HTR-8/SVneo (cell line): Measurements from ENCODE around the gene GLI3.

Experiments used
- DNase-seq: peaks from one replicate; pipeline ENCODE4 v3.0.0; 2011; ENCODE audit warnings: low spot score, mixed read lengths; ENCODE audit not compliant: insufficient read length
- FAIRE-seq: peaks from 2 replicates; lab custom pipeline; 2011; peaks lifted over from hg19 to GRCh38; lab: Jason Lieb, UNC

The GLI3 gene

GRCh38 chr7:41916450-41916927, 320.5 kb downstream of the GLI3 start:
- DNase-seq (peak; percentile 78), FAIRE-seq (peak; percentile 76)

DNA sequence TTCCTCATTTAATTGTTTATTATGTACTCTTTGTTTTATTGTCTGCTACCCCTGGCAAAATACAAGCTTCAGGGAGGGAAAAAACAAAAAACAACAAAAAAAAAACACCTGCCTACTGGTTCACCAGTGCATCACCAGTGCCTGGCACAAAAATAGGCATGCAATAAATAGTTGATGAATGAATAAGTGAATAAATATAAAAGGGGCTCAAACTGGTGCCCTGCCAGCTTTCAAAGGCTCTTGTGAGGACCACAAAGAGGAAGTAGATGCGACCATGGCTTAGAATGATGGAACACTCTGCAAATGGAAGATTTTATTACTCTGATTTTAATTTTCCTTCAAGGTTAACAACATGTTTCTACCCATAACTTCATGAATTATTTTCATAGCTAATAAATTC, 321.1 kb downstream of the GLI3 start:
- no peak for DNase-seq

DNA sequence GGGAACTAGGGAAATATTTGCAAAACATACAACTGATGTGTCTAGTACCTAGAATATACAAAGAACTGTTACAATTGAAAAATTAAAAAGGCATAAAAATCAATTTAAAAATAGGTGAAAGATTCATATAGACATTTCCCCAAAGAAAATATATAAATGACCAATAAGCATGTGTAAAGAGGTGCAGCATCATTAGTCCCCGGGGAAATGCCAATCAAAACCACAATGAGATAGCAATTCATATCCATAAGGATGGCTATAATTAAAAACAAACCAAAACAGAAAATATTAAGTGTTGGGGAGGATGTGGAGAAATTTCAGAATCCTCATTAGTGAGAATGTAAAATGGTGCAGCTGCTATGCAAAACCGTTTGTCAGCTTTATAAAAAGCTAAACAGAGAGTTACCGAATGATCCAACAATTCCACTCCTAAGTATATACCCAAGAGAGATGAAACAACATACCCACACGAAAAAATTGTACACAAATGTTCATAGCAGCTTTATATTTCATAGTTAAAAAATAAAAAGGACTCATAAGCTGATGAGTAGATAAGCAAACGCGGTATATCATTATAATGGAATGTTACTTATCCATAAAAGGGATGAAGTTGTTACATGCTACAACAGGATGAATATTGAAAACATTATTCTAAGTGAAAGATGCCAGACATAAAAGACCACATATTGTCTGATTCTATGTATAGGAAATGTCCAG, 324.0 kb downstream of the GLI3 start:
- DNase-seq, result no peak
- FAIRE-seq, result no peak

More for the DNA sequence above, 321.1 kb downstream of the GLI3 start:
- no peak for FAIRE-seq

DNA sequence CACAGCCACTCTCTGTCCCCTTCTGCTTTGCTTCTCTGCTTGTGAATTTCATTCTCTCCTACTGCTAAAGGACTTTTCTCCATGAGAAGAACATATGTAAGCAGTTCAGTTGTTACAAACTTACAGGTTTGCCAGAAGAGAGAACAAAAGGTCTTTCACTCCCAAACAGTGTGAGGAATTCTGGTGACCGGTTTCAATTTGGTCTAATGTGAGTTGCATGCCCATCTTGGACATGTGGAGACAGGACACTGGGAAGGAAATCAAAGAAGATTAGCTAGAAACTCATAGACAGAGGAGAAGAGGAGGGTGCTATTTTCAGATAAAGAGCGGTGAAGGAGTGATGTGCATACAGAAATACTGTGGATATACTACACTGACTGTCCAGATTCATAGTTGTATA, 324.6 kb downstream of the GLI3 start:
- DNase-seq (no peak), FAIRE-seq (no peak)

- DNase-seq (no peak), FAIRE-seq (peak; percentile 57)
Observed at GRCh38 chr7:41911792-41912191, 325.2 kb downstream of the GLI3 start.
